OCI-M1 (cell line): ENCODE measurements around the gene TECTB.

Experiments
- DNase-seq: peaks from one replicate; lab custom pipeline; 2025; lab: John Stamatoyannopoulos, UW

The TECTB gene

DNA sequence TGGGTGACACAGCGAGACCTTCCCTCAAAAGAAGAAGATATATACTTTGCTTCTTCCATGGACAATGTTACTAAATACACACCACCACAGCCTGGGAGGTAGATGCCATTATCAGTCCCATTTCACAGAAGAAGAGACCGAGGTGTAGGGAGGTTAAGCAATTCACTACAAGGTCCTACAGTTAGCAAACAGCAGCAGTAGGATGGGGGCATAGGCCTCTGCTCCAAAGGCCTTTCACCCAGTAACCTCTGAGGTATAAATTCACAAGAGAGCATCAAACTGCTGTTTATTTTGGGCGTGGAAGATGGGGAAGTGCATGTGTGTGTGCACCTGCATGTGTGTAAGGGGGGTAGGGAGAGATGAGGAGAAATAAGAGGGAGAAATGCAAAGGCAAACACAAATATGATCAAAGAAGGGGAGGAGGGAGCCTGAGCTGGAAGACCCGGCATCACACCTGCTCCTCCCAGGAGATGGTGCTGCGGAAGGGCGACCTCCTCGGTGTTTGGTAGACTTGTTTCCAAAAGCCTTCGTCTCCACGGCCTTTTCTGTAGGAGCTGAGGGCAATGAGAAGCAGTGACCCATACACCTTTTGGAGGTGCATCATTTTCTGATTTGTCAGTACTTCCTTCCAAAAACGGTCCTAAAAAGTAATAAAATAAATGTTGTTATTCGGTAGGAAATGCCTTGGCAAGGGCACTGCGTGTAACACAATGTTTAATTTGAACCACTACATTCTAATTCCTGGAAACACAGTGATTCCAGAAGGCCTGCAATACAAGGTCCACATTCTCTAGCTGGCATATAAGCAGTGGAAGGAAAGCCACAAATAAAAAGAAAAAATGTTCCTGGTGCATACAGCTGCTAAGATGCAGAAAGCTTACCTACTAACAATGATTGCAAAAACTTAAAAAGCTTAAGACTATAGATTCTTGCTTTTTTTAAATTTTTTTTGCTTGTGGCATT, 64.8 kb downstream of the TECTB start:
- no peak for DNase-seq

DNA sequence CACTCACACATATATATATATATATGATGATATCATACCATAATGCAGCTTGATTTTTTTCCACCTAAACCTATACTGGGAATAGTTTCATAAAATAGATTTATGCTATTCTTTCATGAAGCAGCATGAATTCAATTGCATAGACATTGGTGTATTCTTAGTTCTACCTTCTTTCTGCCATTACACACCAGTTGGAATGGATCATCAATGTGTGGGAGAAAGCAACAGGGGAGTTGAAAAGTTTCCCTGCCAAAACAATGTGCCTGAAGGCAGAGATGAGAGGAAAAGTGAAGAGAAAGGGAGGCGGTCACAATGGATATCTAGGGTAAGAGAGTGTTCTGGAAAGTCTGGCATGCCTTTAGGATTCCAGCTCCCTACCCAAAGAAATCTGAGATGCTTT, 65.6 kb downstream of the TECTB start:
- no peak for DNase-seq

DNA sequence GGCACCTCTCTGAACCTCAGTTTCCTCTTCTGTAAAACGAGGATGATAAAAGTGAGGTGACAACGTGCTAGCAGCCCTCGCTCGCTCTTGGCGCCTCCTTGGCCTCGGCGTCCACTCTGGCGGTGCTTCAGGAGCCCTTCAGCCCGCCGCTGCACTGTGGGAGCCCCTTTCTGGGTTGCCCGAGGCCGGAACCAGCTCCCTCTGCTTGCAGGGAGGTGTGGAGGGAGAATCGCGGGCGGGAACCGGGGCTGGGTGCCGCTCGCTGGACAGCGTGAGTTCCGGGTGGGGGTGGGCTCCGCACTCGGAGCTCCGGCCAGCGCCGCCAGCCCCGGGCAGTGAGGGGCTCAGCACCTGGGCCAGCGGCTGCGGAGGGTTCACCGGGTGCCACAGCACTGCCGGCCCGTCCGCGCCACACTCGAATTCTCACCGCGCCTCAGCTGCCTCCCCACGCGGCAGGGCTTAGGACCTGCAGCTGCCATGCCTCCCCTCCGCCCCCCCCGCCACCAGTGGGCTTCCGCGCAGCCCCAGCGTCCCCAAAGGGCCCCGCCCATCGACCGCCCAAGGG, 66.4 kb downstream of the TECTB start:
- DNase-seq = no peak

DNA sequence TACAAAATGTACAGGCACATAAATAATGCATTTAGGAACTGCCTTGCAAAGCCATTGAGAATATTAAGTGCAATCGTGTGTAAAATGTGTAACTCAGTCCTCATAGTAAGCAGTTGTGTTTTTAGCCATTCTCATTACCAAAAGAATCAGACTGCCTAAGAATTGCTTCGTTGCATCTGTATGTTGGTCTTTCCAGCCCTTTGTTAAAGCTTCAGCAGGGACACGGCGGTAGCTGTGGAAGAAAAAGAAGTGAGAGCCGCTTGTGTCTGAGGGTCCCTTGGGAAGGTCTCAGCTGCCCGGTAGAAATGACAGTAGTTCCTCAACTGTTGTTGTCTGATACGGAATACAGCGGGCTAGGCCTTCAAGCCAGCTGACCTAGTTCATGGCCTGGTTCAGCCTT, 67.9 kb downstream of the TECTB start:
- no peak for DNase-seq

DNA sequence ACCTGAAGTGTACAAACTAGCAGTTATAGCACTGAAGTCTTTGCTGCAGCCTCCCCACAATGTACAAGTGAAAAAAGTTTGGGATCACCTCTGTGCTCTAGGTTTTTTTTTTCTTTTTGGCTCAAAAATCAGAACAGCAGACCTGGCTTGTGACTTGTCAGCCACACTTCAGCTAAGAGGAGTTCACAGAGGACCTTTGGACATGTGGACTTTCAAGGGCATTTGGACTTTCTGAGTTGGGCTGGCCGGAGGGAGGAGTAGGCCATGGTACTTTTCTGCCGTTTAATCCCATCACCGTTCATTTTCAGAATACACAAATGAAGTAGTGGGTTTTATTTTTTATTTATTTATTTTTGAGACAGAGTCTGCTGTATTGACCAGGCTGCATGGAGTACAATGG, 68.8 kb downstream of the TECTB start:
- no peak for DNase-seq

DNA sequence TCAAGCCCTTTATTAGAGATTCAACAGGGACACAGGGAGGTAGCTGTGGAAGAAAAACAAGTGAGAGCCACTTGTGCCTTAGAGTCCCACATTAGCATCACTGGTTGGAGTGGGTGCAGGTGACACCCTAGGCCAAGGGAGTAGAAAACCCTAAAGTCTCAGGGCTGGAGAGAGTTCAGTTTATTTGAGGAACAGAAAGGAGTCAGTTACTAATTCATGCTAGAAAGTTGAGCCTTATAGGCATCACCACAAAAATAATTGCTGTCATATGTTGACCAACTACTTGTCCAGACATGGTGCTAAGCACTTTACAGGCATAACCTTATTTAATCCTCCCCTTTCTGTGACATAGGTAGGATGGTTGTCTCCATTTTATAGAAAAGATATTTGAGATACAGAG, 69.8 kb downstream of the TECTB start:
- DNase-seq = no peak
